H9 (cell line): Measurements from ENCODE around the gene NDP. TPM values are rescaled to one million over a fixed set of nuclear protein-coding genes. Genes with fewer than 3 reads are reported as not detected.

Experiments used
- DNase-seq: peaks from one replicate; pipeline ENCODE4 v3.0.0-alpha.2; 2017
- H2AFZ ChIP-seq: one replicate; pipeline ENCODE4 v1.6.1; 2013; ENCODE audit warnings: mild to moderate bottlenecking, low read length, control low read depth, moderate library complexity
- H2AK5ac ChIP-seq: 2 replicates; pipeline ENCODE4 v1.6.1; 2013; ENCODE audit warnings: low read length, control low read depth, mixed read lengths; ENCODE audit not compliant: insufficient read length
- H2BK120ac ChIP-seq: one replicate; pipeline ENCODE4 v1.6.1; 2013; ENCODE audit warnings: low read depth, mild to moderate bottlenecking, low read length, control low read depth, inconsistent platforms; ENCODE audit not compliant: poor library complexity, severe bottlenecking
- H2BK12ac ChIP-seq: 2 replicates; pipeline ENCODE4 v1.6.1; 2013; ENCODE audit warnings: low read length, control low read depth, mixed read lengths, low read depth; ENCODE audit not compliant: insufficient read length
- H2BK15ac ChIP-seq: 2 replicates; pipeline ENCODE4 v1.6.1; 2013; ENCODE audit warnings: low read depth, low read length, control low read depth
- H2BK20ac ChIP-seq: one replicate; pipeline ENCODE4 v1.6.1; 2013; ENCODE audit warnings: low read depth, mild to moderate bottlenecking, low read length, control low read depth, inconsistent platforms; ENCODE audit not compliant: poor library complexity, severe bottlenecking
- H2BK5ac ChIP-seq: 2 replicates; pipeline ENCODE4 v1.6.1; 2013; ENCODE audit warnings: low read length, control low read depth, mixed read lengths; ENCODE audit not compliant: insufficient read length
- H3K14ac ChIP-seq: 2 replicates; pipeline ENCODE4 v1.6.1; 2013; ENCODE audit warnings: low read length, control low read depth; ENCODE audit not compliant: insufficient read depth
- H3K18ac ChIP-seq: 2 replicates; pipeline ENCODE4 v1.6.1; 2013; ENCODE audit warnings: low read depth, mild to moderate bottlenecking, mixed read lengths, low read length, control low read depth; ENCODE audit not compliant: insufficient read length
- H3K23ac ChIP-seq: 2 replicates; pipeline ENCODE4 v1.6.1; 2013; ENCODE audit warnings: low read length, control low read depth, mixed read lengths, low read depth; ENCODE audit not compliant: insufficient read length
- H3K23me2 ChIP-seq: 2 replicates; pipeline ENCODE4 v1.6.1; 2013; ENCODE audit warnings: low read depth, mild to moderate bottlenecking, mixed read lengths, low read length, control low read depth; ENCODE audit not compliant: insufficient read length, poor library complexity, severe bottlenecking
- H3K27ac ChIP-seq: 2 replicates; pipeline ENCODE4 v1.5.1; 2013; ENCODE audit warnings: low read length, control low read depth, mixed read lengths, low read depth; ENCODE audit not compliant: insufficient read length
- H3K27me3 ChIP-seq: 2 replicates; pipeline ENCODE4 v1.6.1; 2013; ENCODE audit warnings: low read length, control low read depth, inconsistent platforms; ENCODE audit not compliant: insufficient read depth
- H3K4ac ChIP-seq: 2 replicates; pipeline ENCODE4 v1.6.1; 2013; ENCODE audit warnings: low read depth, mild to moderate bottlenecking, control low read depth, inconsistent platforms, low read length, moderate library complexity
- H3K4me1 ChIP-seq: 2 replicates; pipeline ENCODE4 v1.6.1; 2013; ENCODE audit warnings: low read length, control low read depth, inconsistent platforms; ENCODE audit not compliant: insufficient read depth
- H3K4me2 ChIP-seq: 2 replicates; pipeline ENCODE4 v1.6.1; 2013; ENCODE audit warnings: low read length, control low read depth, mixed read lengths; ENCODE audit not compliant: insufficient read length, insufficient read depth
- H3K56ac ChIP-seq: 2 replicates; pipeline ENCODE4 v1.6.1; 2013; ENCODE audit warnings: low read depth, mild to moderate bottlenecking, mixed read lengths, low read length, control low read depth; ENCODE audit not compliant: insufficient read length
- H3K79me1 ChIP-seq: 2 replicates; pipeline ENCODE4 v1.6.1; 2013; ENCODE audit warnings: low read depth, mild to moderate bottlenecking, moderate library complexity, low read length, control low read depth, inconsistent platforms; ENCODE audit not compliant: insufficient read depth, poor library complexity, severe bottlenecking
- H3K79me2 ChIP-seq: 2 replicates; pipeline ENCODE4 v1.6.1; 2013; ENCODE audit warnings: low read length, control low read depth, inconsistent platforms; ENCODE audit not compliant: insufficient read depth
- H3K9ac ChIP-seq: 2 replicates; pipeline ENCODE4 v1.6.1; 2013; ENCODE audit warnings: low read length, control low read depth, mixed read lengths; ENCODE audit not compliant: insufficient read length; ENCODE audit errors: extremely low read depth
- H3K9me3 ChIP-seq: one replicate; pipeline ENCODE4 v1.6.1; 2013; ENCODE audit warnings: low read depth, low read length, inconsistent platforms; ENCODE audit not compliant: control insufficient read depth
- H3T11ph ChIP-seq: one replicate; pipeline ENCODE4 v1.6.1; 2013; ENCODE audit warnings: mild to moderate bottlenecking, low read length, control low read depth, inconsistent platforms
- H4K20me1 ChIP-seq: one replicate; pipeline ENCODE4 v1.6.1; 2013; ENCODE audit not compliant: control insufficient read depth, insufficient read length, insufficient read depth
- H4K5ac ChIP-seq: 2 replicates; pipeline ENCODE4 v1.6.1; 2013; ENCODE audit warnings: low read depth, mild to moderate bottlenecking, mixed read lengths, low read length, control low read depth; ENCODE audit not compliant: insufficient read length
- H4K8ac ChIP-seq: replicated peaks from 2 replicates; pipeline ENCODE4 v1.6.1; 2013; ENCODE audit warnings: low read length, control low read depth, mixed read lengths, low read depth; ENCODE audit not compliant: insufficient read length
- H4K91ac ChIP-seq: 2 replicates; pipeline ENCODE4 v1.6.1; 2013; ENCODE audit warnings: low read depth, mild to moderate bottlenecking, moderate library complexity, mixed read lengths, low read length, control low read depth; ENCODE audit not compliant: insufficient read length
- H3K27ac Mint-ChIP-seq, 3 experiments: 2 replicates in 2 of 3; 3 replicates in 1 of 3; pipeline ENCODE4 v1.8.0; 2020 to 2021; ENCODE audit warnings: mixed read lengths in 3 of 3, mild to moderate bottlenecking in 1 of 3, moderate library complexity in 1 of 3
- H3K27me3 Mint-ChIP-seq: 2 replicates; pipeline ENCODE4 v1.8.0; 2021; ENCODE audit warnings: low read depth, mild to moderate bottlenecking, moderate library complexity, mixed read lengths
- H3K36me3 Mint-ChIP-seq, 3 experiments: 2 replicates in 2 of 3; 3 replicates in 1 of 3; pipeline ENCODE4 v1.8.0; 2020 to 2021; ENCODE audit warnings: low read depth in 3 of 3, mixed read lengths in 3 of 3; ENCODE audit not compliant: insufficient read depth in 1 of 3
- H3K4me1 Mint-ChIP-seq, 2 experiments: 2 replicates each; pipeline ENCODE4 v1.8.0; 2020; ENCODE audit warnings: mixed read lengths in 2 of 2
- H3K4me3 Mint-ChIP-seq, 2 experiments: 2 replicates in 1 of 2; 3 replicates in 1 of 2; pipeline ENCODE4 v1.8.0; 2020 to 2021; ENCODE audit warnings: mild to moderate bottlenecking in 2 of 2, mixed read lengths in 2 of 2, moderate library complexity in 1 of 2
- H3K9me3 Mint-ChIP-seq, 2 experiments: 2 replicates in 1 of 2; 3 replicates in 1 of 2; pipeline ENCODE4 v1.8.0; 2020; ENCODE audit warnings: mild to moderate bottlenecking in 2 of 2, mixed read lengths in 2 of 2, moderate library complexity in 1 of 2
- WGBS: extraction: QIAGEN DNeasy Blood & Tissue Kit; methylation state at CpG from one replicate; pipeline ENCODE4 v1.1.7; 2013; ENCODE audit warnings: missing lambda C conversion rate, low lambda C conversion rate, mixed read lengths; ENCODE audit not compliant: insufficient read length; ENCODE audit errors: extremely low coverage; 5-methylcytosine and 5-hydroxymethylcytosine counted together
- total RNA-seq: library from RNA; stranded (reverse); gene quantifications from 2 replicates; pipeline ENCODE4 v1.2.1, GENCODE V29; 2021
- TF ChIP-seq, protein P1 (sequence below): fragments of 200-600 bp; sonication (generic); conservative IDR thresholded peaks from 3 replicates; pipeline ENCODE4 v1.8.0; 2021; ENCODE audit warnings: antibody characterized with exemption, mild to moderate bottlenecking

The NDP gene
- total RNA-seq, 1 experiment from 2014 or later = not detected

- Histone ChIP-seq H3K9ac (no peak overlapping the region), H2BK15ac (no peak overlapping the region), H4K91ac (no peak overlapping the region), H3K23ac (no peak overlapping the region), H3K79me2 (no peaks in the 10 kb centered on the region), H4K8ac (no peak overlapping the region), H3K56ac (no peak overlapping the region), H3K4ac (no peak overlapping the region), H4K5ac (no peak overlapping the region), H2BK120ac (no peak overlapping the region), H2BK12ac (no peak overlapping the region), H3K27me3 (no peaks in the 10 kb centered on the region), H3K79me1 (no peaks in the 10 kb centered on the region), H2AFZ (no peak overlapping the region), H3K23me2 (no peaks in the 10 kb centered on the region), H4K20me1 (no peaks in the 10 kb centered on the region), H2BK5ac (no peak overlapping the region), H2BK20ac (no peak overlapping the region), H3K27ac (no peak overlapping the region), H3T11ph (no peak overlapping the region), H3K14ac (no peak overlapping the region), H3K18ac (no peak overlapping the region), H2AK5ac (no peak overlapping the region), H3K9me3 (peaks cover 44% of the 10 kb centered on the region), H3K4me2 (no peak overlapping the region), H3K4me1 (no peaks in the 10 kb centered on the region)
- WGBS = no CpG with 5 or more reads among the region's 9 CpGs
- H3K27ac Mint-ChIP-seq = no peak overlapping the region
- H3K4me3 Mint-ChIP-seq = no peak overlapping the region
- H3K4me1 Mint-ChIP-seq = peaks cover 2% of the 10 kb centered on the region in 2 experiments; a peak in 2 of 4 replicates
- DNase-seq = no peak
- H3K27me3 Mint-ChIP-seq = peaks cover 3% of the 10 kb centered on the region
- peaks cover 0 to 6% (median 6%) of the 10 kb centered on the region in 3 experiments; a peak in 2 of 7 replicates for H3K36me3 Mint-ChIP-seq
- peaks cover 65 to 74% of the 10 kb centered on the region in 2 experiments for H3K9me3 Mint-ChIP-seq
- TF ChIP-seq, protein P1, sequence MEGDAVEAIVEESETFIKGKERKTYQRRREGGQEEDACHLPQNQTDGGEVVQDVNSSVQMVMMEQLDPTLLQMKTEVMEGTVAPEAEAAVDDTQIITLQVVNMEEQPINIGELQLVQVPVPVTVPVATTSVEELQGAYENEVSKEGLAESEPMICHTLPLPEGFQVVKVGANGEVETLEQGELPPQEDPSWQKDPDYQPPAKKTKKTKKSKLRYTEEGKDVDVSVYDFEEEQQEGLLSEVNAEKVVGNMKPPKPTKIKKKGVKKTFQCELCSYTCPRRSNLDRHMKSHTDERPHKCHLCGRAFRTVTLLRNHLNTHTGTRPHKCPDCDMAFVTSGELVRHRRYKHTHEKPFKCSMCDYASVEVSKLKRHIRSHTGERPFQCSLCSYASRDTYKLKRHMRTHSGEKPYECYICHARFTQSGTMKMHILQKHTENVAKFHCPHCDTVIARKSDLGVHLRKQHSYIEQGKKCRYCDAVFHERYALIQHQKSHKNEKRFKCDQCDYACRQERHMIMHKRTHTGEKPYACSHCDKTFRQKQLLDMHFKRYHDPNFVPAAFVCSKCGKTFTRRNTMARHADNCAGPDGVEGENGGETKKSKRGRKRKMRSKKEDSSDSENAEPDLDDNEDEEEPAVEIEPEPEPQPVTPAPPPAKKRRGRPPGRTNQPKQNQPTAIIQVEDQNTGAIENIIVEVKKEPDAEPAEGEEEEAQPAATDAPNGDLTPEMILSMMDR = no peak
Observed at GRCh38 chrX:43962636-43963035, 10.6 kb downstream of the NDP start.
